Rectal smooth muscle tissue (tissue), 1 donor: ENCODE results near the gene JOSD1.

Experiments
- H3K27ac ChIP-seq: one replicate; pipeline ENCODE4 v1.7.0; 2013; ENCODE audit warnings: low read depth, low read length, inconsistent platforms
- H3K27me3 ChIP-seq: one replicate; pipeline ENCODE4 v1.7.0; 2013; ENCODE audit warnings: low read length; ENCODE audit not compliant: control insufficient read depth, insufficient read depth
- H3K36me3 ChIP-seq: one replicate; pipeline ENCODE4 v1.7.0; 2013; ENCODE audit warnings: low read length; ENCODE audit not compliant: control insufficient read depth, insufficient read depth
- H3K4me1 ChIP-seq: one replicate; pipeline ENCODE4 v1.7.0; 2013; ENCODE audit warnings: low read length; ENCODE audit not compliant: control insufficient read depth, insufficient read depth
- H3K4me3 ChIP-seq: one replicate; pipeline ENCODE4 v1.7.0; 2013; ENCODE audit warnings: low read length
- H3K9ac ChIP-seq: one replicate; pipeline ENCODE4 v1.7.0; 2013; ENCODE audit warnings: low read length

Gene JOSD1

GRCh38 chr22:38738475-38739070, 37.8 kb upstream of the JOSD1 start:
- Histone ChIP-seq H3K36me3 (peaks cover 73% of the 10 kb centered on the region), H3K9ac (no peak overlapping the region), H3K27me3 (no peaks in the 10 kb centered on the region), H3K4me3 (no peak overlapping the region), H3K27ac (no peak overlapping the region), H3K4me1 (peaks cover 9% of the 10 kb centered on the region)

- H3K36me3 ChIP-seq: peaks cover 65% of the 10 kb centered on the region
Measured at GRCh38 chr22:38737302-38738060, 36.7 kb upstream of the JOSD1 start.

GRCh38 chr22:38736257-38736570, 35.5 kb upstream of the JOSD1 start:
- H3K27ac ChIP-seq: no peak overlapping the region
- peaks cover 54% of the 10 kb centered on the region for H3K36me3 ChIP-seq
- peaks cover 23% of the 10 kb centered on the region for H3K4me1 ChIP-seq
- no peak overlapping the region for H3K9ac ChIP-seq
- no peaks in the 10 kb centered on the region for H3K27me3 ChIP-seq
- no peak overlapping the region for H3K4me3 ChIP-seq

More at GRCh38 chr22:38737302-38738060, 36.7 kb upstream of the JOSD1 start:
- Histone ChIP-seq H3K9ac (no peak overlapping the region), H3K4me1 (peaks cover 17% of the 10 kb centered on the region), H3K4me3 (no peak overlapping the region), H3K27me3 (no peaks in the 10 kb centered on the region), H3K27ac (no peak overlapping the region)

GRCh38 chr22:38735465-38736256, 34.9 kb upstream of the JOSD1 start:
- H3K27ac ChIP-seq: peak overlapping the region; percentile 85
- H3K4me1 ChIP-seq: peaks cover 23% of the 10 kb centered on the region
- H3K27me3 ChIP-seq: no peaks in the 10 kb centered on the region
- peaks cover 49% of the 10 kb centered on the region for H3K36me3 ChIP-seq
- no peak overlapping the region for H3K9ac ChIP-seq
- H3K4me3 ChIP-seq: no peak overlapping the region

- peaks cover 23% of the 10 kb centered on the region for H3K4me1 ChIP-seq
- H3K4me3 ChIP-seq: no peak overlapping the region
- peak overlapping the region; percentile 85 for H3K27ac ChIP-seq
- no peaks in the 10 kb centered on the region for H3K27me3 ChIP-seq
- peaks cover 46% of the 10 kb centered on the region for H3K36me3 ChIP-seq
- no peak overlapping the region for H3K9ac ChIP-seq
Measured at GRCh38 chr22:38735126-38735464, 34.4 kb upstream of the JOSD1 start.

GRCh38 chr22:38734421-38735100, 33.8 kb upstream of the JOSD1 start:
- Histone ChIP-seq H3K9ac (no peak overlapping the region), H3K4me1 (peaks cover 23% of the 10 kb centered on the region)

GRCh38 chr22:38733724-38734381, 33.1 kb upstream of the JOSD1 start:
- H3K27ac ChIP-seq: peak overlapping the region; percentile 85
- no peak overlapping the region for H3K9ac ChIP-seq
- H3K4me3 ChIP-seq: no peak overlapping the region
- peaks cover 23% of the 10 kb centered on the region for H3K4me1 ChIP-seq
- peaks cover 46% of the 10 kb centered on the region for H3K36me3 ChIP-seq
- no peaks in the 10 kb centered on the region for H3K27me3 ChIP-seq

More at GRCh38 chr22:38734421-38735100, 33.8 kb upstream of the JOSD1 start:
- Histone ChIP-seq H3K36me3 (peaks cover 46% of the 10 kb centered on the region), H3K27me3 (no peaks in the 10 kb centered on the region), H3K27ac (peak overlapping the region; percentile 85), H3K4me3 (no peak overlapping the region)

- H3K36me3 ChIP-seq: peaks cover 46% of the 10 kb centered on the region
Measured at GRCh38 chr22:38733329-38733723, 32.6 kb upstream of the JOSD1 start.

GRCh38 chr22:38732251-38732815, 31.6 kb upstream of the JOSD1 start:
- Histone ChIP-seq H3K36me3 (peaks cover 46% of the 10 kb centered on the region), H3K27me3 (no peaks in the 10 kb centered on the region), H3K4me3 (no peak overlapping the region), H3K9ac (no peak overlapping the region), H3K4me1 (peaks cover 23% of the 10 kb centered on the region), H3K27ac (peak overlapping the region; percentile 38)

More at GRCh38 chr22:38733329-38733723, 32.6 kb upstream of the JOSD1 start:
- Histone ChIP-seq H3K4me1 (peaks cover 23% of the 10 kb centered on the region), H3K9ac (no peak overlapping the region), H3K27me3 (no peaks in the 10 kb centered on the region), H3K4me3 (no peak overlapping the region), H3K27ac (peak overlapping the region; percentile 85)

- no peak overlapping the region for H3K9ac ChIP-seq
- peaks cover 47% of the 10 kb centered on the region for H3K36me3 ChIP-seq
- H3K27ac ChIP-seq: peak overlapping the region; percentile 38
- H3K4me3 ChIP-seq: no peak overlapping the region
- H3K27me3 ChIP-seq: no peaks in the 10 kb centered on the region
- H3K4me1 ChIP-seq: peaks cover 23% of the 10 kb centered on the region
Measured at GRCh38 chr22:38731703-38732161, 31.0 kb upstream of the JOSD1 start.

GRCh38 chr22:38730411-38730871, 29.7 kb upstream of the JOSD1 start:
- Histone ChIP-seq H3K27me3 (no peaks in the 10 kb centered on the region), H3K4me3 (no peak overlapping the region), H3K4me1 (peaks cover 23% of the 10 kb centered on the region), H3K27ac (no peak overlapping the region), H3K9ac (no peak overlapping the region), H3K36me3 (peaks cover 51% of the 10 kb centered on the region)
